HepG2 (cell line): ENCODE results near the gene STRA6. TPM values are rescaled to one million over a fixed set of nuclear protein-coding genes. Genes with fewer than 3 reads are reported as not detected.

ENCODE experiments used
- ATAC-seq: fragments of 200-7000 bp; cut with Tn5 transposase; 3 replicates; pipeline ENCODE4 v1.9.1; 2020; ENCODE audit warnings: mild to moderate bottlenecking, moderate library complexity
- BruUV-seq: library from RNA; stranded (reverse); fragments of 400-500 nt; replicated peaks from 2 replicates; lab custom pipeline; 2021; lab: Mats Ljungman, UMichigan
- CTCF ChIA-PET: fragments of 300-600 bp; formaldehyde crosslinking; extraction: SDS; loops from one replicate; lab custom pipeline; 2021; ENCODE audit warnings: low total read pairs, inconsistent platforms, low intra/inter-chr PET ratio; lab: Yijun Ruan, JAX
- POLR2A ChIA-PET: fragments of 350-600 bp; sonication (Branson Sonifier 250); formaldehyde crosslinking; loops from one replicate; lab custom pipeline; 2020; ENCODE audit warnings: antibody characterized with exemption, inconsistent platforms; lab: Yijun Ruan, JAX
- DNase-seq: peaks from one replicate; pipeline ENCODE4 v3.0.0-alpha.2; 2015; ENCODE audit warnings: low spot score
- FAIRE-seq: peaks from 3 replicates; lab custom pipeline; 2011; peaks lifted over from hg19 to GRCh38; lab: Jason Lieb, UNC
- H2AFZ ChIP-seq: one replicate; pipeline ENCODE4 v1.6.1; 2011; ENCODE audit warnings: low read length, inconsistent platforms
- H3K27ac ChIP-seq: fragments of 300-600 bp; 3 replicates; pipeline ENCODE4 v1.8.0; 2011; ENCODE audit warnings: mixed run types, mild to moderate bottlenecking, mixed read lengths, low read length, inconsistent platforms; ENCODE audit not compliant: insufficient read depth; ENCODE audit errors: extremely low read length
- H3K27me3 ChIP-seq, 2 experiments: fragments of 200-600 bp in 1 of 2; 2 replicates in 1 of 2; 3 replicates in 1 of 2; pipeline versions ENCODE4 v1.6.0 to v1.8.0; 2011; ENCODE audit warnings: low read length in 2 of 2, mild to moderate bottlenecking in 2 of 2, moderate library complexity in 2 of 2, inconsistent platforms in 1 of 2; ENCODE audit not compliant: insufficient read depth in 2 of 2, control insufficient read depth in 1 of 2
- H3K36me3 ChIP-seq, 2 experiments: fragments of 200-600 bp in 1 of 2; replicated peaks in 1 of 2; 2 replicates in 1 of 2; 3 replicates in 1 of 2; pipeline versions ENCODE4 v1.5.1 to v1.8.0; 2011; ENCODE audit warnings: low read length in 2 of 2, inconsistent platforms in 1 of 2; ENCODE audit not compliant: insufficient read depth in 2 of 2, control insufficient read depth in 1 of 2
- H3K4me1 ChIP-seq: 2 replicates; pipeline ENCODE4 v1.5.1; 2012; ENCODE audit warnings: low read length, inconsistent platforms; ENCODE audit not compliant: insufficient read depth
- H3K4me2 ChIP-seq: 2 replicates; pipeline ENCODE4 v1.6.0; 2011; ENCODE audit warnings: low read depth, low read length, inconsistent platforms
- H3K4me3 ChIP-seq, 3 experiments: fragments of 200-600 bp in 1 of 3; sonication (generic), shearing (Covaris generic) in 1 of 3; replicated peaks in 1 of 3; 2 replicates each; pipeline ENCODE4 v1.5.1; 2011 to 2016; ENCODE audit warnings: low read length in 3 of 3, inconsistent platforms in 2 of 3, low read depth in 2 of 3, mild to moderate bottlenecking in 2 of 3, control low read depth in 1 of 3, mixed read lengths in 1 of 3; ENCODE audit not compliant: insufficient read depth in 1 of 3
- H3K79me2 ChIP-seq: one replicate; pipeline ENCODE4 v1.6.1; 2011; ENCODE audit warnings: low read length, inconsistent platforms; ENCODE audit not compliant: insufficient read depth
- H3K9ac ChIP-seq: 2 replicates; pipeline ENCODE4 v1.6.0; 2011; ENCODE audit warnings: mild to moderate bottlenecking, low read depth, low read length, inconsistent platforms; ENCODE audit not compliant: insufficient read depth
- H3K9me3 ChIP-seq: 2 replicates; pipeline ENCODE4 v1.5.1; 2012; ENCODE audit warnings: mild to moderate bottlenecking, low read length
- H4K20me1 ChIP-seq: 2 replicates; pipeline ENCODE4 v1.6.0; 2011; ENCODE audit warnings: inconsistent platforms, mild to moderate bottlenecking, low read length, moderate library complexity; ENCODE audit not compliant: insufficient read depth
- HNRNPLL ChIP-seq: fragments of 200-400 bp; formaldehyde crosslinking; IDR thresholded peaks from 2 replicates; pipeline ENCODE4 v1.6.1; 2017; ENCODE audit warnings: mild to moderate bottlenecking, low read depth, low read length; ENCODE audit not compliant: poor library complexity, severe bottlenecking
- KDM1A ChIP-seq: IDR thresholded peaks from 2 replicates; pipeline ENCODE4 v1.6.1; 2016; ENCODE audit warnings: missing compliant biosample characterization
- RARG ChIP-seq: sonication (generic); formaldehyde crosslinking; IDR thresholded peaks from 2 replicates; pipeline ENCODE4 v1.4.0; 2020; ENCODE audit warnings: low read depth, mild to moderate bottlenecking, missing genetic modification reagents
- SETDB1 ChIP-seq: sonication (generic); formaldehyde crosslinking; IDR thresholded peaks from 2 replicates; pipeline ENCODE4 v1.5.1; 2020; ENCODE audit warnings: missing genetic modification reagents, mild to moderate bottlenecking, borderline replicate concordance
- SOX13 ChIP-seq, 3 experiments: fragments of 450-650 bp in 1 of 3; sonication (generic) in 1 of 3; formaldehyde crosslinking in 1 of 3; IDR thresholded peaks in 2 of 3; conservative IDR thresholded peaks in 1 of 3; 2 replicates each; pipeline versions ENCODE4 v1.5.0 to v1.6.1; 2016 to 2020; ENCODE audit warnings: antibody characterized with exemption in 1 of 3, mild to moderate bottlenecking in 1 of 3, missing compliant biosample characterization in 1 of 3, missing genetic modification reagents in 1 of 3, moderate library complexity in 1 of 3
- TEAD3 ChIP-seq: optimal IDR thresholded peaks from 2 replicates; pipeline ENCODE3; 2016; ENCODE audit warnings: borderline replicate concordance
- ZFP90 ChIP-seq: sonication (generic); formaldehyde crosslinking; IDR thresholded peaks from 2 replicates; pipeline ENCODE4 v1.8.0; 2022; ENCODE audit warnings: missing genetic modification reagents, mild to moderate bottlenecking, inconsistent platforms, borderline replicate concordance
- ZFYVE20 ChIP-seq: sonication (generic); formaldehyde crosslinking; IDR thresholded peaks from 2 replicates; pipeline ENCODE4 v1.8.0; 2023; ENCODE audit warnings: low read depth, mild to moderate bottlenecking, moderate library complexity, missing genetic modification reagents, borderline replicate concordance
- ZNF24 ChIP-seq: fragments of 450-650 bp; IDR thresholded peaks from 2 replicates; pipeline ENCODE4 v1.6.1; 2017; ENCODE audit warnings: antibody characterized with exemption, mild to moderate bottlenecking
- ZNF788 ChIP-seq: sonication (generic); formaldehyde crosslinking; IDR thresholded peaks from 2 replicates; pipeline ENCODE4 v1.5.0; 2020; ENCODE audit warnings: mild to moderate bottlenecking, missing genetic modification reagents, borderline replicate concordance
- WGBS: methylation state at CpG from one replicate; pipeline ENCODE4 v1.1.6; 2017; ENCODE audit warnings: low lambda C conversion rate; 5-methylcytosine and 5-hydroxymethylcytosine counted together
- in situ Hi-C: cut with HindIII; loops from 2 replicates; pipeline ENCODE4 v1.10.0; 2017; ENCODE audit warnings: low pct_unique_long_range_greater_than_20kb; ENCODE audit not compliant: extremely low pct_ligation_motif_present
- intact Hi-C: fragments of 100-400 bp; cut with micrococcal nuclease; formaldehyde crosslinking; loops from one replicate; pipeline ENCODE4 v1.10.0; 2022; ENCODE audit not compliant: unreplicated experiment
- polyA plus RNA-seq, 8 experiments: library from polyadenylated mRNA; depleted of rRNA in 3 of 8; stranded (reverse) in 7 of 8; unstranded in 1 of 8; fragments of >200 nt; fragmentation: Illumina TruSeq in 4 of 8; extraction: Trizol in 4 of 8; gene quantifications; 2 replicates each; pipeline versions ENCODE4 v1.2.1 to v1.2.3, GENCODE V29; 2011 to 2016; ENCODE audit warnings: low read depth in 4 of 8, missing spikeins in 1 of 8, mixed read lengths in 1 of 8; ENCODE audit not compliant: insufficient read depth in 1 of 8
- total RNA-seq, 5 experiments: library from RNA; depleted of rRNA; stranded (reverse); fragments of >200 nt; fragmentation: Illumina TruSeq; extraction: Trizol; gene quantifications; 2 replicates each; pipeline ENCODE4 v1.2.3, GENCODE V29; 2016; ENCODE audit warnings: low read depth in 1 of 5
- TF ChIP-seq, protein P1 (sequence below): sonication (generic); formaldehyde crosslinking; IDR thresholded peaks from 2 replicates; pipeline ENCODE4 v1.5.1; 2020; ENCODE audit warnings: mild to moderate bottlenecking, missing genetic modification reagents, borderline replicate concordance
- TF ChIP-seq, protein P2 (sequence below): sonication (generic); formaldehyde crosslinking; IDR thresholded peaks from 2 replicates; pipeline ENCODE4 v1.8.1; 2023; ENCODE audit warnings: mild to moderate bottlenecking, inconsistent platforms, moderate library complexity, missing genetic modification reagents, borderline replicate concordance
- TF ChIP-seq, protein P3 (sequence below): sonication (generic); formaldehyde crosslinking; IDR thresholded peaks from 2 replicates; pipeline ENCODE4 v1.8.1; 2023; ENCODE audit warnings: mild to moderate bottlenecking, missing genetic modification reagents, borderline replicate concordance
- TF ChIP-seq, protein P4 (sequence below): fragments of 450-650 bp; IDR thresholded peaks from 2 replicates; pipeline ENCODE4 v1.6.1; 2017

Gene STRA6
- total and polyA plus RNA-seq, 2 of the 13 experiments (the other 11 are each of a cell fraction or from before 2014, with no cell fraction given): 1.6 to 2.1 TPM

DNA sequence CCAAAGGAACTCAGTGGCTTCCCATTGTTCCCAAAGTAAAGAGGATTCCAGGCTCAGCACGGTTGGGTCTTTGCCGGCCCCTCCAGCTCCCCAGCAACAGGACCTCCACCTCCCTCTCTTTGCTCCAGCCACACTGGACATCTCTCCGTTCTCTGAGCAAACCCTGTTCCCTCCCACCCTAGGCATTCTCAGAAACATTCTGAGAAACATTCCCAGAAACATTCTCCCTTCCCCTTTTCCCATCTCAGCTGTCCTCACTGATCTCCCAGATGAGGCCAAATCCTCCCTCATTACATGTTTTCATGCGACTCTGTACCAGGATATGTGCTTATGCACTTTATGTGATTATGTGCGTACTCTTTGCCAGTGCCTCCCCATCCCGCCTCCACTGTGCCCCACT is 47.7 kb upstream of the STRA6 start (continued):
- TF ChIP-seq, protein P1, sequence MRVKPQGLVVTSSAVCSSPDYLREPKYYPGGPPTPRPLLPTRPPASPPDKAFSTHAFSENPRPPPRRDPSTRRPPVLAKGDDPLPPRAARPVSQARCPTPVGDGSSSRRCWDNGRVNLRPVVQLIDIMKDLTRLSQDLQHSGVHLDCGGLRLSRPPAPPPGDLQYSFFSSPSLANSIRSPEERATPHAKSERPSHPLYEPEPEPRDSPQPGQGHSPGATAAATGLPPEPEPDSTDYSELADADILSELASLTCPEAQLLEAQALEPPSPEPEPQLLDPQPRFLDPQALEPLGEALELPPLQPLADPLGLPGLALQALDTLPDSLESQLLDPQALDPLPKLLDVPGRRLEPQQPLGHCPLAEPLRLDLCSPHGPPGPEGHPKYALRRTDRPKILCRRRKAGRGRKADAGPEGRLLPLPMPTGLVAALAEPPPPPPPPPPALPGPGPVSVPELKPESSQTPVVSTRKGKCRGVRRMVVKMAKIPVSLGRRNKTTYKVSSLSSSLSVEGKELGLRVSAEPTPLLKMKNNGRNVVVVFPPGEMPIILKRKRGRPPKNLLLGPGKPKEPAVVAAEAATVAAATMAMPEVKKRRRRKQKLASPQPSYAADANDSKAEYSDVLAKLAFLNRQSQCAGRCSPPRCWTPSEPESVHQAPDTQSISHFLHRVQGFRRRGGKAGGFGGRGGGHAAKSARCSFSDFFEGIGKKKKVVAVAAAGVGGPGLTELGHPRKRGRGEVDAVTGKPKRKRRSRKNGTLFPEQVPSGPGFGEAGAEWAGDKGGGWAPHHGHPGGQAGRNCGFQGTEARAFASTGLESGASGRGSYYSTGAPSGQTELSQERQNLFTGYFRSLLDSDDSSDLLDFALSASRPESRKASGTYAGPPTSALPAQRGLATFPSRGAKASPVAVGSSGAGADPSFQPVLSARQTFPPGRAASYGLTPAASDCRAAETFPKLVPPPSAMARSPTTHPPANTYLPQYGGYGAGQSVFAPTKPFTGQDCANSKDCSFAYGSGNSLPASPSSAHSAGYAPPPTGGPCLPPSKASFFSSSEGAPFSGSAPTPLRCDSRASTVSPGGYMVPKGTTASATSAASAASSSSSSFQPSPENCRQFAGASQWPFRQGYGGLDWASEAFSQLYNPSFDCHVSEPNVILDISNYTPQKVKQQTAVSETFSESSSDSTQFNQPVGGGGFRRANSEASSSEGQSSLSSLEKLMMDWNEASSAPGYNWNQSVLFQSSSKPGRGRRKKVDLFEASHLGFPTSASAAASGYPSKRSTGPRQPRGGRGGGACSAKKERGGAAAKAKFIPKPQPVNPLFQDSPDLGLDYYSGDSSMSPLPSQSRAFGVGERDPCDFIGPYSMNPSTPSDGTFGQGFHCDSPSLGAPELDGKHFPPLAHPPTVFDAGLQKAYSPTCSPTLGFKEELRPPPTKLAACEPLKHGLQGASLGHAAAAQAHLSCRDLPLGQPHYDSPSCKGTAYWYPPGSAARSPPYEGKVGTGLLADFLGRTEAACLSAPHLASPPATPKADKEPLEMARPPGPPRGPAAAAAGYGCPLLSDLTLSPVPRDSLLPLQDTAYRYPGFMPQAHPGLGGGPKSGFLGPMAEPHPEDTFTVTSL: no peak
- no peak for TF ChIP-seq RARG (CRISPR knock-in tag)

DNA sequence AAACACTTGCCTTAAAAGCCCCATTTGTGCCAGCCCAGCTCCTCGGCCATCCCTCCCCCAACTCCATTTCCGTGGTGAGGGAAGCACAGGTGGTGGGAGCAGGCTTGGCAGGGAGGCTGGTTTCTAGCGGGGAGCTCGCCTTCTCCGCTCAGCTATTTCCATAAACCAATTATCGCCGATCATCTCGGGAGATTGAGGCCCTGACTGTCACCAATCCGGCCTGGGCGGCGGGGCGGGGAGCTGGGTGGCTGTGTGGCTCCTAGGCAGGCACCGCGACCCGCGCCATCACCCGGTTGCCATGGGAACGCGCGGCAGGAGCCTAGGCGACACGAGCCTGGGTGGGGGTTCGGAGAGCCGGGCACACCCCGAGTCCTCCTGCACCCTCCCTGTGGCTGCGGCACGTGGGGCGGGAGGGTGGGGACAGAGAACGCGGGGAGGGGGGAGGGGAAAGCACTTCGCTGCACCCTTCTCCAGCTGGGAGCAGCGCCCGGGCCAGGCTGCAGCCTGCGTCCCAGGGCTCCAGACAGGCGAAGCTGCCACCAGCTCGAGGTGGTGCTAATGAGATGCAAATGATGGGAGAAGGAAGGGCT is 42.9 kb upstream of the STRA6 start:
- Histone ChIP-seq H3K36me3 (no peaks in the 10 kb centered on the region), H3K4me3 (no peak overlapping the region), H3K27me3 (peaks cover 2 to 41% of the 10 kb centered on the region in 2 experiments; a peak in 4 of 5 replicates), H2AFZ (no peak overlapping the region), H3K27ac (no peak overlapping the region), H3K4me1 (peaks cover 13% of the 10 kb centered on the region; the same call in 1 of the 2 replicates), H3K79me2 (no peaks in the 10 kb centered on the region), H4K20me1 (no peaks in the 10 kb centered on the region), H3K9ac (no peak overlapping the region), H3K9me3 (no peaks in the 10 kb centered on the region), H3K4me2 (no peak overlapping the region)
- ChIA-PET CTCF (no interaction called here), POLR2A (no interaction called here)
- in situ Hi-C loops: no loop called here
- WGBS: 2% methylated on average over 13 of the region's 36 CpGs
- ATAC-seq: no peak
- FAIRE-seq: no peak
- no TSS peak for BruUV-seq
- intact Hi-C loops: no loop called here
- no peak for DNase-seq
- TF ChIP-seq, protein P2, sequence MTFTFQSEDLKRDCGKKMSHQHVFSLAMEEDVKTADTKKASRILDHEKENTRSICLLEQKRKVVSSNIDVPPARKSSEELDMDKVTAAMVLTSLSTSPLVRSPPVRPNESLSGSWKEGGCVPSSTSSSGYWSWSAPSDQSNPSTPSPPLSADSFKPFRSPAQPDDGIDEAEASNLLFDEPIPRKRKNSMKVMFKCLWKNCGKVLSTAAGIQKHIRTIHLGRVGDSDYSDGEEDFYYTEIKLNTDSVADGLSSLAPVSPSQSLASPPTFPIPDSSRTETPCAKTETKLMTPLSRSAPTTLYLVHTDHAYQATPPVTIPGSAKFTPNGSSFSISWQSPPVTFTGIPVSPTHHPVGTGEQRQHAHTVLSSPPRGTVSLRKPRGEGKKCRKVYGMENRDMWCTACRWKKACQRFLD (CRISPR knock-in tag): no peak
- no peak for TF ChIP-seq ZNF788 (CRISPR knock-in tag)
- no peak for TF ChIP-seq ZFYVE20 (CRISPR knock-in tag)
- TF ChIP-seq SETDB1 (CRISPR knock-in tag): no peak
- TF ChIP-seq TEAD3 (CRISPR knock-in tag): no peak
- no peak for TF ChIP-seq KDM1A (CRISPR knock-in tag)
- TF ChIP-seq, protein P3, sequence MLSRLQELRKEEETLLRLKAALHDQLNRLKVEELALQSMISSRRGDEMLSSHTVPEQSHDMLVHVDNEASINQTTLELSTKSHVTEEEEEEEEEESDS: no peak
- TF ChIP-seq ZNF24: no peak
- no peak for TF ChIP-seq SOX13 (IDR thresholded peaks at IDR 0.05)
- TF ChIP-seq SOX13 (CRISPR knock-in tag; conservative IDR thresholded peaks at IDR 0.05 in 1 of 2, IDR thresholded peaks at IDR 0.05 in 1 of 2): no peak
- TF ChIP-seq HNRNPLL: no peak
- TF ChIP-seq, protein P4, sequence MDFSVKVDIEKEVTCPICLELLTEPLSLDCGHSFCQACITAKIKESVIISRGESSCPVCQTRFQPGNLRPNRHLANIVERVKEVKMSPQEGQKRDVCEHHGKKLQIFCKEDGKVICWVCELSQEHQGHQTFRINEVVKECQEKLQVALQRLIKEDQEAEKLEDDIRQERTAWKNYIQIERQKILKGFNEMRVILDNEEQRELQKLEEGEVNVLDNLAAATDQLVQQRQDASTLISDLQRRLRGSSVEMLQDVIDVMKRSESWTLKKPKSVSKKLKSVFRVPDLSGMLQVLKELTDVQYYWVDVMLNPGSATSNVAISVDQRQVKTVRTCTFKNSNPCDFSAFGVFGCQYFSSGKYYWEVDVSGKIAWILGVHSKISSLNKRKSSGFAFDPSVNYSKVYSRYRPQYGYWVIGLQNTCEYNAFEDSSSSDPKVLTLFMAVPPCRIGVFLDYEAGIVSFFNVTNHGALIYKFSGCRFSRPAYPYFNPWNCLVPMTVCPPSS: no peak
- TF ChIP-seq ZFP90: no peak
